ENCODE data around the gene TSHZ2. TPM values are rescaled to one million over a fixed set of nuclear protein-coding genes. Genes with fewer than 3 reads are reported as not detected.
"Not testable (repeated sequence)": the region's sequence is repeated elsewhere in the genome, so short reads cannot be mapped to it uniquely, and the experiment has no call there.

The TSHZ2 gene
- total RNA-seq, 2 experiments from 2014 or later: 34.1 to 37.8 TPM

- Mint-ChIP-seq H3K36me3 (ENCODE audit: low read depth) (peaks cover 3% of the 10 kb centered on the region), H3K27me3 (ENCODE audit: low read depth) (no peaks in the 10 kb centered on the region), H3K27ac (no peak overlapping the region), H3K4me3 (no peak overlapping the region), H3K9me3 (no peaks in the 10 kb centered on the region), H3K4me1 (ENCODE audit: low read depth) (no peaks in the 10 kb centered on the region)
- intact Hi-C loops (cut with micrococcal nuclease): no loop called here
- no peak for DNase-seq
- CTCF ChIA-PET: interaction anchor here (0.6 kb wide), 1 partner anchor 230 kb away, joined by 4 read pairs; no protein-coding TSS in a partner anchor
Measured at GRCh38 chr20:53466279-53466678, 494.1 kb downstream of the TSHZ2 start.

DNA sequence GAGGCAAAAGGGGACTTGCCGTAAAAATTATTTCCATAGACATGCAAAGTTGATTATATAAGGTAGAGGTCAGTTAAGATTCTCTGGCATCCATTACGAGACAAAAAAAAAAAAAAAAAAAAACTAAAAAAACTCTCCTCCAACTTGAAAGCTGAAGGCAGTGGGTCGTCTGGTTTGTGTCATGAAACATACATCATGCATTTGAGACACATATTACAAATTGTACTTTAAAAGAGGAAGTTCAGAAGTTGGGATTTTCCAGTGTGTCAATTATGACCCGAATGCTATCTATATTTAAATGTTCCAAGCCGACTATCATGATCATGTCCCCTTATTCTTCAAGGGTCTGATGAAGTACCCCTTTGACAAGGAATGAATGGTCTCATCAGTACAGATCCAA is 496.4 kb downstream of the TSHZ2 start:
- Mint-ChIP-seq H3K4me3 (no peak overlapping the region), H3K36me3 (ENCODE audit: low read depth) (peaks cover 10% of the 10 kb centered on the region), H3K4me1 (ENCODE audit: low read depth) (no peaks in the 10 kb centered on the region), H3K9me3 (no peaks in the 10 kb centered on the region), H3K27ac (no peak overlapping the region), H3K27me3 (ENCODE audit: low read depth) (no peaks in the 10 kb centered on the region)
- intact Hi-C loops (cut with micrococcal nuclease): no loop called here
- CTCF ChIA-PET: interaction anchor here (0.7 kb wide), 1 partner anchor 1052 kb away, joined by 3 read pairs; no protein-coding TSS in a partner anchor
- no peak for DNase-seq

DNA sequence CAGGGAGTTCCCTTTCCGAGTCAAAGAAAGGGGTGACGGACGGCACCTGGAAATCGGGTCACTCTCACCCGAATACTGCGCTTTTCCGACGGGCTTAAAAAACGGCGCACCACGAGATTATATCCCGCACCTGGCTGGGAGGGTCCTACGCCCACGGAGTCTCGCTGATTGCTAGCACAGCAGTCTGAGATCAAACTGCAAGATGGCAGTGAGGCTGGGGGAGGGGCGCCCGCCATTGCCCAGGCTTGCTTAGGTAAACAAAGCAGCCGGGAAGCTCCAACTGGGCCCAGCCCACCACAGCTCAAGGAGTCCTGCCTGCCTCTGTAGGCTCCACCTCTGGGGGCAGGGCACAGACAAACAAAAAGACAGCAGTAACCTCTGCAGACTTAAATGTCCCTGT is 500.7 kb downstream of the TSHZ2 start:
- H3K4me1 Mint-ChIP-seq (ENCODE audit: low read depth); intact Hi-C loops (cut with micrococcal nuclease); H3K9me3 Mint-ChIP-seq; CTCF ChIA-PET; H3K27ac Mint-ChIP-seq; H3K4me3 Mint-ChIP-seq; H3K27me3 Mint-ChIP-seq (ENCODE audit: low read depth); H3K36me3 Mint-ChIP-seq (ENCODE audit: low read depth); DNase-seq: not testable (repeated sequence)

DNA sequence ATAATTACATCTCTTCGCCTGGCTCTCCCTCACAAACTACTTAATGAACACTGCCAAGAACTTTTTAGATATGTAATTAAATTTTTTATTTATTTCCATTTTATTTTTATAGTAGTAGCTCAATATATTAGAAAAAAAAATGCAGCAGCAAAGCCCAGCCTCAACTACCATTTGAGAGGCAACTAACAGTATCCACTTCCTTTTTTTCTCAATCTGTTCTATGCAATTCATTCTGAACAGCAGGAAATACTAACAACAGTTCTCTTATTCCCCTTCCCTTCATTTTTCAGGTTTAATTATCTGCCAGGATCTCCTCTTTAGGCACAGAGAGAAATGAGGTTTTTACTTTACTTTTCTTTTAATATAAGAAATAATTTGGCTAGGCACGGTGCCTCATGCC is 508.8 kb downstream of the TSHZ2 start:
- Mint-ChIP-seq H3K27ac (no peak overlapping the region), H3K36me3 (ENCODE audit: low read depth) (peaks cover 1% of the 10 kb centered on the region), H3K9me3 (peaks cover 2% of the 10 kb centered on the region), H3K4me1 (ENCODE audit: low read depth) (no peaks in the 10 kb centered on the region), H3K4me3 (no peak overlapping the region), H3K27me3 (ENCODE audit: low read depth) (no peaks in the 10 kb centered on the region)
- intact Hi-C loops (cut with micrococcal nuclease): no loop called here
- CTCF ChIA-PET: no interaction called here
- no peak for DNase-seq

DNA sequence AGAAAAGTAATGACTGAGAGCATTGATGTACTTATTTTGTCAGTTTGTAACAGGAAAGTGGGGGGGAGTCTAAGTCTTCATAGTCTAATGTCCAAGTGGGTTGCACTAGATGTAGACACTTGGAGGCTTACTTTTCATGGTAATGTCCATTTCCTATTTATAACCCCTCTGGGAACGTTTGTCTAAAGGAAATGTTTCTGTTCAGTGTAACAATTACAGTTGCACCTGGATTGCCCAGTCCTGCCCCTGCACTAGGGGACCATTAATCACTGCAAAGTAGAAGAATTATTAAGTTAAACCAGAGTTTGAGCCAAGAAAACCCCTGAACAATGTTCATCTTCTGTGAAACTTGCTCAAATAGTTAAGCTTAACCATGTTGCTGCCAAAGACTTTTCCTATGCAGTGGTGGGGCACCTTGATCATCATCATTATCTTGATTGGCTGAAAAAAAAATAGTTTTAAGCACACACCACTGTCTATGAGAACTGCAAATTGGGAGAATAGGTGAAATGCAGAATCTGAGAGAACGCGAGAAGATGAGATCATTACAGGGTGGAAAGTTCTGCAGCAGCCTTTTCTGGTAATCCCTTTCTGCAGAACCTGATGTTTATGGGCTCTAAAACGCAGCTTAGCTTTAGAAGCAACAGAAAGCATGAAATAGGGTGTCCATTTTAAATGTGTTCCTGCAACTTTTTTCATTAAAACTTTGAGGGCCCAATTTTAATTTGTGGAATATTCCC is 515.5 kb downstream of the TSHZ2 start:
- CTCF ChIA-PET: no interaction called here
- no peak for DNase-seq

GRCh38 chr20:53488775-53489272 is 516.7 kb downstream of the TSHZ2 start:
- intact Hi-C loops (cut with micrococcal nuclease): no loop called here
- CTCF ChIA-PET: no interaction called here
- Mint-ChIP-seq H3K4me1 (ENCODE audit: low read depth) (peaks cover 29% of the 10 kb centered on the region), H3K27me3 (ENCODE audit: low read depth) (no peaks in the 10 kb centered on the region), H3K9me3 (no peaks in the 10 kb centered on the region), H3K4me3 (no peak overlapping the region), H3K36me3 (ENCODE audit: low read depth) (no peaks in the 10 kb centered on the region), H3K27ac (no peak overlapping the region)
- DNase-seq: no peak

More for the DNA sequence above, 515.5 kb downstream of the TSHZ2 start:
- intact Hi-C loops (cut with micrococcal nuclease): no loop called here
- Mint-ChIP-seq H3K27ac (no peak overlapping the region), H3K27me3 (ENCODE audit: low read depth) (no peaks in the 10 kb centered on the region), H3K4me1 (ENCODE audit: low read depth) (peaks cover 29% of the 10 kb centered on the region), H3K36me3 (ENCODE audit: low read depth) (no peaks in the 10 kb centered on the region), H3K9me3 (no peaks in the 10 kb centered on the region), H3K4me3 (no peak overlapping the region)

DNA sequence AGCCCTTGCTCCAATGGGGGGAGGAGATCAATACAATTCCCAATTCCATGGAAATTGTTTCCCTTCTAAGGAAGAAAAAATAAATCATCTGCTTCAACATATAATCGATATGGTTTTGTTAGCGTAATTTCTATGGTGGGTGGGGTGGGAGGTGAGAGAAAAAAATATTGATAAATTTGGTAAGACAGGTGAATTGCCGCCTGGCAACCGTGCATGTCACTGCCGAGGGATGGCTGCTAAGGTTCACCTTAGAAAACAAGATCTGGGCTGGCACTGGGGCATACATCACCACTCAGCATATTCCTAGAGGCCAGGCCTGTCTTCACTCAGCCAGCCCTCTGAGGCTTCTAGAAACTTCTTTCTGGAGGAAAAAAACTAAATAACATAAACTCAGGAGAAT is 517.4 kb downstream of the TSHZ2 start:
- Mint-ChIP-seq H3K27ac (no peak overlapping the region), H3K36me3 (ENCODE audit: low read depth) (no peaks in the 10 kb centered on the region), H3K9me3 (no peaks in the 10 kb centered on the region), H3K4me1 (ENCODE audit: low read depth) (peaks cover 29% of the 10 kb centered on the region), H3K4me3 (no peak overlapping the region), H3K27me3 (ENCODE audit: low read depth) (no peaks in the 10 kb centered on the region)
- CTCF ChIA-PET: no interaction called here
- DNase-seq: no peak
- intact Hi-C loops (cut with micrococcal nuclease): no loop called here

DNA sequence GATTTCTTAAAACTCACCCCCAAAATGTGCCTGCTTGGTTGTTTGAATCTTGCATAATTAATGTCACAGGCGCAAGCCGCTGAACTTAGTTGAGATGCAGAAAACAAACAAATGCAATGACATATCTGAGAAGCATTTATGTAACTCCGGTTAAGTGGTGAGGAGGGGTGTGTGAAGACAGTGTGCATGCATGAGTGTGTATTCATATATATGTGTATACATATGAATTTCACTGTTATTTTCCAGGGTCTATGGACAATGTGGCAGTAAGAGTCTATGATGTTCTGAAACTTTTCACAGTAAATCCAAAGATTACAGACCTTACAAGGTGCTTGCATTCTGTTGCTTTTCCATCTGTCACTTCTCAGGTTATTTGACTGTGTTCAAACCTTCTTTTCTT is 518.5 kb downstream of the TSHZ2 start:
- DNase-seq: no peak
- Mint-ChIP-seq H3K27me3 (ENCODE audit: low read depth) (no peaks in the 10 kb centered on the region), H3K9me3 (no peaks in the 10 kb centered on the region), H3K4me3 (no peak overlapping the region), H3K4me1 (ENCODE audit: low read depth) (peaks cover 35% of the 10 kb centered on the region), H3K27ac (no peak overlapping the region), H3K36me3 (ENCODE audit: low read depth) (no peaks in the 10 kb centered on the region)
- intact Hi-C loops (cut with micrococcal nuclease): no loop called here
- CTCF ChIA-PET: no interaction called here

- intact Hi-C loops (cut with micrococcal nuclease): no loop called here
- no peak for DNase-seq
- CTCF ChIA-PET: no interaction called here
- Mint-ChIP-seq H3K4me1 (ENCODE audit: low read depth) (peaks cover 36% of the 10 kb centered on the region), H3K27me3 (ENCODE audit: low read depth) (no peaks in the 10 kb centered on the region), H3K4me3 (no peak overlapping the region), H3K9me3 (no peaks in the 10 kb centered on the region), H3K27ac (no peak overlapping the region), H3K36me3 (ENCODE audit: low read depth) (no peaks in the 10 kb centered on the region)
Measured at GRCh38 chr20:53491462-53491861, 519.3 kb downstream of the TSHZ2 start.

GRCh38 chr20:53492212-53492611 is 520.1 kb downstream of the TSHZ2 start:
- Mint-ChIP-seq H3K36me3 (ENCODE audit: low read depth) (no peaks in the 10 kb centered on the region), H3K9me3 (no peaks in the 10 kb centered on the region), H3K4me3 (no peak overlapping the region), H3K4me1 (ENCODE audit: low read depth) (peaks cover 36% of the 10 kb centered on the region), H3K27ac (no peak overlapping the region), H3K27me3 (ENCODE audit: low read depth) (no peaks in the 10 kb centered on the region)
- intact Hi-C loops (cut with micrococcal nuclease): no loop called here
- DNase-seq: no peak
- CTCF ChIA-PET: interaction anchor here (0.5 kb wide), 1 partner anchor 414 kb away, joined by 3 read pairs; no protein-coding TSS in a partner anchor

- CTCF ChIA-PET: interaction anchor here (0.6 to 0.7 kb wide), 3 partner anchors 239 to 1226 kb away, joined by 3 to 5 read pairs (median 4); no protein-coding TSS in a partner anchor
- Mint-ChIP-seq H3K36me3 (ENCODE audit: low read depth) (peaks cover 1% of the 10 kb centered on the region), H3K9me3 (no peaks in the 10 kb centered on the region), H3K4me3 (no peak overlapping the region), H3K27me3 (ENCODE audit: low read depth) (no peaks in the 10 kb centered on the region), H3K27ac (no peak overlapping the region), H3K4me1 (ENCODE audit: low read depth) (peaks cover 36% of the 10 kb centered on the region)
- intact Hi-C loops (cut with micrococcal nuclease): no loop called here
- no peak for DNase-seq
Measured at GRCh38 chr20:53493311-53493857, 521.2 kb downstream of the TSHZ2 start.

GRCh38 chr20:53494753-53495152 is 522.6 kb downstream of the TSHZ2 start:
- H3K4me3 Mint-ChIP-seq: no peak overlapping the region
- H3K27me3 Mint-ChIP-seq (ENCODE audit: low read depth): no peaks in the 10 kb centered on the region
- no peaks in the 10 kb centered on the region for H3K9me3 Mint-ChIP-seq
- no peak overlapping the region for H3K27ac Mint-ChIP-seq
- intact Hi-C loops (cut with micrococcal nuclease): no loop called here
- DNase-seq: no peak
- CTCF ChIA-PET: interaction anchor here (0.6 to 0.7 kb wide), 2 partner anchors 778 to 929 kb away, joined by 3 to 6 read pairs; no protein-coding TSS in a partner anchor
- H3K4me1 Mint-ChIP-seq (ENCODE audit: low read depth): peaks cover 34% of the 10 kb centered on the region
- H3K36me3 Mint-ChIP-seq (ENCODE audit: low read depth): peaks cover 1% of the 10 kb centered on the region

Data from activated naive CD4-positive, alpha-beta T cell treated with anti-CD3 and anti-CD28 coated beads for 36 hours (primary cell).